AG04450 (cell line): ENCODE results near the gene TRAF3IP3. TPM values are rescaled to one million over a fixed set of nuclear protein-coding genes. Genes with fewer than 3 reads are reported as not detected.

ENCODE experiments used
- CTCF ChIA-PET: fragments of 300-600, 350-600 bp; formaldehyde crosslinking; extraction: SDS; loops from one replicate; lab custom pipeline; 2022; ENCODE audit warnings: antibody characterized with exemption, inconsistent platforms; lab: Charles Lee
- POLR2A ChIA-PET: fragments of 350-600 bp; formaldehyde crosslinking; extraction: SDS; loops from one replicate; lab custom pipeline; 2021; ENCODE audit warnings: antibody characterized with exemption, inconsistent platforms; lab: Yijun Ruan, JAX
- DNase-seq: peaks from one replicate; pipeline ENCODE4 v3.0.0-alpha.2; 2011; ENCODE audit warnings: low read depth, low spot score
- H3K27ac ChIP-seq: one replicate; pipeline ENCODE4 v1.5.1; 2012; ENCODE audit warnings: low read depth, low read length, control low read depth
- H3K27me3 ChIP-seq: one replicate; pipeline ENCODE4 v1.6.0; 2012; ENCODE audit warnings: low read length; ENCODE audit not compliant: control insufficient read depth, insufficient read depth
- H3K4me3 ChIP-seq: 2 replicates; pipeline ENCODE4 v1.5.1; 2011; ENCODE audit warnings: mild to moderate bottlenecking, low read depth, low read length, control low read depth
- H3K9me3 ChIP-seq: 2 replicates; pipeline ENCODE4 v1.5.1; 2012; ENCODE audit warnings: low read length; ENCODE audit not compliant: control insufficient read depth, insufficient read depth
- polyA minus RNA-seq: library from RNA; depleted of rRNA, polyadenylated mRNA; stranded (reverse); fragments of >200 nt; gene quantifications from 2 replicates; pipeline ENCODE4 v1.2.3, GENCODE V29; 2011; rRNA and poly(A)+ RNA removed
- polyA plus RNA-seq: library from polyadenylated mRNA; depleted of rRNA; stranded (reverse); fragments of >200 nt; gene quantifications from 2 replicates; pipeline ENCODE4 v1.2.3, GENCODE V29; 2011; rRNA removed
- TF ChIP-seq, protein P1 (sequence below): IDR thresholded peaks from 2 replicates; pipeline ENCODE4 v1.5.1; 2011; ENCODE audit warnings: low read depth, low read length, control low read depth, inconsistent platforms

The TRAF3IP3 gene, protein sequence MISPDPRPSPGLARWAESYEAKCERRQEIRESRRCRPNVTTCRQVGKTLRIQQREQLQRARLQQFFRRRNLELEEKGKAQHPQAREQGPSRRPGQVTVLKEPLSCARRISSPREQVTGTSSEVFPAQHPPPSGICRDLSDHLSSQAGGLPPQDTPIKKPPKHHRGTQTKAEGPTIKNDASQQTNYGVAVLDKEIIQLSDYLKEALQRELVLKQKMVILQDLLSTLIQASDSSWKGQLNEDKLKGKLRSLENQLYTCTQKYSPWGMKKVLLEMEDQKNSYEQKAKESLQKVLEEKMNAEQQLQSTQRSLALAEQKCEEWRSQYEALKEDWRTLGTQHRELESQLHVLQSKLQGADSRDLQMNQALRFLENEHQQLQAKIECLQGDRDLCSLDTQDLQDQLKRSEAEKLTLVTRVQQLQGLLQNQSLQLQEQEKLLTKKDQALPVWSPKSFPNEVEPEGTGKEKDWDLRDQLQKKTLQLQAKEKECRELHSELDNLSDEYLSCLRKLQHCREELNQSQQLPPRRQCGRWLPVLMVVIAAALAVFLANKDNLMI
- 0.06 and 0.10 TPM in 2 replicates for polyA plus RNA-seq
- not detected in 2 replicates for polyA minus RNA-seq

DNA sequence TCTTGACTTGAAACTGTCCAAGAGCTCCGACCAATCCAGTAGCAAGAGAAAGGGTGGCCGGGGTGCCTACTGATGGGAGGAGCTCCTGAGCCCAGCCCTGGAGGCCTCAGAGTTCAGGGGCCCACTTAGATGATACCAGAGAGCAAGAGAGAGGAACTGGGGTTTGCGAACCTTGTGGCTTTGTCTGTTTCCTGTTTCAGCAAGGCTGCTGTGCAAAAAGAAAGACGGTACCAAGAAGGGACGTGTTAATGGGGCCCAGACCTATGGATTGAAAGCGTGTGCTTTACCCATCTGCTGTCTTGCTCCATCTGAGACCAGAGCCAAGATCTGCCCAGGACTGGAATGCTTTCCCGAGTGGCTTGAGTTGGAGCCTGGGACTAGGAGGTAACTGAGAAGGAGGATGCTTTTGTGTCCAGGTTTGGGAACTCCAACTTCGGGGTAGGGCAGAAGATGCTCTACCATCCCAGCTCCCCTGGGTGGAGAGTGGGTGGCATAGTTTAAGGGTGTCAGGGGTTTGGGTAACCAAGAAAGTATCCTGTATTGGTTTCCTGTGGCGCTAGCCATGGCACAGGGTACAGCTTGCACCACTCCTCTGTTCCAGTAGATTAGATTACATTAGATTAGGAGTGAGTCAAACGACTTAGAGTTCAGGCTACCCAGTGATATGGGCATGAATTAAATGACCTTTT lies at the start of gene TRAF3IP3:
TSS of gene TRAF3IP3 (plus strand) at position 128 of the 689 bp plus-strand sequence. CDS start 3,987 bp downstream, outside the sequence.
- ChIA-PET POLR2A (no interaction called here), CTCF (interaction anchor here (1.0 to 1.3 kb wide), 2 partner anchors 67 to 180 kb away, joined by 3 to 5 read pairs; no protein-coding TSS in a partner anchor)
- Histone ChIP-seq H3K4me3 (no peak within 1 kb of the TSS), H3K27me3 (peaks cover 5% of the 10 kb centered on the region), H3K9me3 (no peaks in the 10 kb centered on the region; the same call in 1 of the 2 replicates), H3K27ac (no peak within 1 kb of the TSS)
- DNase-seq: no peak
- TF ChIP-seq, protein P1, sequence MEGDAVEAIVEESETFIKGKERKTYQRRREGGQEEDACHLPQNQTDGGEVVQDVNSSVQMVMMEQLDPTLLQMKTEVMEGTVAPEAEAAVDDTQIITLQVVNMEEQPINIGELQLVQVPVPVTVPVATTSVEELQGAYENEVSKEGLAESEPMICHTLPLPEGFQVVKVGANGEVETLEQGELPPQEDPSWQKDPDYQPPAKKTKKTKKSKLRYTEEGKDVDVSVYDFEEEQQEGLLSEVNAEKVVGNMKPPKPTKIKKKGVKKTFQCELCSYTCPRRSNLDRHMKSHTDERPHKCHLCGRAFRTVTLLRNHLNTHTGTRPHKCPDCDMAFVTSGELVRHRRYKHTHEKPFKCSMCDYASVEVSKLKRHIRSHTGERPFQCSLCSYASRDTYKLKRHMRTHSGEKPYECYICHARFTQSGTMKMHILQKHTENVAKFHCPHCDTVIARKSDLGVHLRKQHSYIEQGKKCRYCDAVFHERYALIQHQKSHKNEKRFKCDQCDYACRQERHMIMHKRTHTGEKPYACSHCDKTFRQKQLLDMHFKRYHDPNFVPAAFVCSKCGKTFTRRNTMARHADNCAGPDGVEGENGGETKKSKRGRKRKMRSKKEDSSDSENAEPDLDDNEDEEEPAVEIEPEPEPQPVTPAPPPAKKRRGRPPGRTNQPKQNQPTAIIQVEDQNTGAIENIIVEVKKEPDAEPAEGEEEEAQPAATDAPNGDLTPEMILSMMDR: no peak

DNA sequence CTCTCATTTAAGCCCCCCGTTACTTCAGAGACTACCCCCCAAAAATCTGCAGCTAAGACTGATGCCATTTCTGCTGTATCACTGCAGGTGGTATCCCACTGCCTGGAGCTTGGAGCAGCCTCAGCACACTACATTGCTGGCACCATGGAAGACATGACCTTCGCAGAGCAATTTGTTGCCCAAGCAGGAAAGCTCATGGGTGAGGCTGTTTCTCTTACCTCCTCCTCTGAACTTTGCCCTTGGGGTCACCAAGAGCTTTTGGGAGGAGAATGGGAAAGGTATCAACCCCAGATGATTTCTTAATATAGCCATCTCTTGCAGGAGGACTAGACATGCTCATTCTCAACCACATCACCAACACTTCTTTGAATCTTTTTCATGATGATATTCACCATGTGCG lies 49.2 kb upstream of the TRAF3IP3 start:
- peaks cover 3% of the 10 kb centered on the region for H3K27me3 ChIP-seq
- CTCF ChIA-PET: interaction anchor here (0.6 to 1.0 kb wide), 2 partner anchors 117 to 352 kb away, joined by 3 to 4 read pairs; no protein-coding TSS in a partner anchor
- POLR2A ChIA-PET: no interaction called here
- H3K27ac ChIP-seq: no peak overlapping the region
- TF ChIP-seq, protein P1: no peak
- no peaks in the 10 kb centered on the region for H3K9me3 ChIP-seq
- no peak for DNase-seq
- no peak overlapping the region for H3K4me3 ChIP-seq

DNA sequence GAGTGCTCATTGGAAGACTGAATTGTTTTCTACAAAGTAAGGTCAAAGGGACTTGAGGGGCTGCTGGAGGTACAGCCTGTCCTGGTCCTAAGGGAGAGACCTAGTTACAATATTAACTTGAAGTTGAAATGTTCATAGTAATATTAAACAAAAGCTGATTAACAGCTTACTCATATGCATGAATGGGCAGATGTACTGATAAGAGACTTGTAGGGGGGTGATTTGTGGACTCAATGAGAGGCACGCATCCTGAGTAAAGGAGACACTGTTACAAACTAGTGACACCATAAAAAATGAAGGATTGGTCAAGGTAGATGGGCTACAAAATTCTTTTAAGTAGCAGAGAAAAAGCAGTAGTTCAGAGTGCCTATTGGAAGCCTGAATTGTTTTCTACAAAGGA lies 48.5 kb upstream of the TRAF3IP3 start:
- Histone ChIP-seq H3K4me3 (no peak overlapping the region), H3K27me3 (no peaks in the 10 kb centered on the region), H3K9me3 (no peaks in the 10 kb centered on the region), H3K27ac (no peak overlapping the region)
- DNase-seq: no peak
- POLR2A ChIA-PET: no interaction called here
- TF ChIP-seq, protein P1: no peak
- CTCF ChIA-PET: interaction anchor here (0.6 to 1.2 kb wide), 2 partner anchors 141 to 353 kb away, joined by 3 to 4 read pairs; no protein-coding TSS in a partner anchor

DNA sequence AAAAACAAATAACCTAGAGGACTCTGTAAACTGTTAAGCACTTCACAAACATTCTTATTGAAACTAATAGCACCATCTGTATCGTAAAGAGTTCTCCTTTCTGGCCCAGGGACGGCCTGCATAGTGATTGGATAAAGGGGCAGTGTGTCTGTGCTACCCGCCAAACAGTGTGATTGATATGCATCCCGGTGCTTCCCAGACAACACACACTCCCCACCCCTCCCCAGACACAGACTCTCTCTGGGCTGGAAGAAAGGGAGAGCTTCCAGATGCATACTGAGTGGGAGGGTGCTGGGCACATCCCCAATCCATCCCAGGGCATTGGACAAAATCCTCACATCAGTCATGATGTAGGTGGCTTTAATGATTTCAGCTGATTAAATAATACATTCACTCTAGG lies 47.6 kb upstream of the TRAF3IP3 start:
- POLR2A ChIA-PET: no interaction called here

More for the DNA sequence above, 47.6 kb upstream of the TRAF3IP3 start:
- Histone ChIP-seq H3K27ac (no peak overlapping the region), H3K9me3 (no peaks in the 10 kb centered on the region), H3K27me3 (no peaks in the 10 kb centered on the region), H3K4me3 (no peak overlapping the region)
- CTCF ChIA-PET: interaction anchor here (0.7 to 1.2 kb wide), 2 partner anchors 142 to 1054 kb away, joined by 3 read pairs; no protein-coding TSS in a partner anchor
- TF ChIP-seq, protein P1: no peak
- DNase-seq: no peak
